ENCODE measurements around the gene SH3PXD2A. TPM values are rescaled to one million over a fixed set of nuclear protein-coding genes. Genes with fewer than 3 reads are reported as not detected.

SH3PXD2A gene
- total and polyA plus RNA-seq, 3 experiments from 2014 or later: 0.48 to 8.0 (median 7.7) TPM

DNA sequence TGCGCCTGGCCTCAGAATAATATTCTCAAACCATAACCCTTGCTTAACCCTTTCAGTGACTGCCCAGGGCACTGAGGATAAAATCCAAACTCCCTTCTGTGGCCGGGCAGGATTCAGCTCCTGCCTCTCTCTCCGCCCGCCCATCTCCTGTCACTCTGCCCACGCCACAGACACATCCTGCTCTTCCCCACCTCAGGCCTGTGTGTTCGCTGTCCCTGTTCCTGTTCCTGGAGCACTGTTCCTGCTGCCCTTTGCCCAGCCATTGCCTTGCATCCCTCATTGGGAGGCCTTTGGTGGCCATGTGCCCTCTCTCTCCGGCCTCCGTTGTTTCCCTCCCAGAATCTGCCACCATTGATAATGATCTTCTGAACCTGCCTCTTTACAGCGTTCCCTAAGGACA is 108.8 kb downstream of the SH3PXD2A start:
- ChIA-PET CTCF (no interaction called here), POLR2A (no interaction called here)
- H3K27ac Mint-ChIP-seq: peak overlapping the region in 2 of 8 donors; percentile 64 to 73
- no peaks in the 10 kb centered on the region for H3K36me3 Mint-ChIP-seq
- no peak for DNase-seq
- peaks cover 0 to 4% (median 0%) of the 10 kb centered on the region in 5 donors for H3K9me3 Mint-ChIP-seq
- Histone ChIP-seq H3K36me3 (ENCODE audit: insufficient read depth, low read length) (no peaks in the 10 kb centered on the region), H3K4me3 (ENCODE audit: low read length) (no peak overlapping the region), H3K4me1 (ENCODE audit: insufficient read depth, low read length) (peaks cover 9% of the 10 kb centered on the region), H3K27me3 (ENCODE audit: insufficient read depth, low read length, poor library complexity, severe bottlenecking) (no peaks in the 10 kb centered on the region), H3K27ac (ENCODE audit: low read depth, low read length) (no peak overlapping the region), H3K9me3 (ENCODE audit: low read length) (no peaks in the 10 kb centered on the region)
- H3K27me3 Mint-ChIP-seq: peaks cover 0 to 11% of the 10 kb centered on the region in 2 donors
- peaks cover 17 to 29% (median 27%) of the 10 kb centered on the region in 3 donors for H3K4me1 Mint-ChIP-seq
- no peak overlapping the region for H3K4me3 Mint-ChIP-seq

DNA sequence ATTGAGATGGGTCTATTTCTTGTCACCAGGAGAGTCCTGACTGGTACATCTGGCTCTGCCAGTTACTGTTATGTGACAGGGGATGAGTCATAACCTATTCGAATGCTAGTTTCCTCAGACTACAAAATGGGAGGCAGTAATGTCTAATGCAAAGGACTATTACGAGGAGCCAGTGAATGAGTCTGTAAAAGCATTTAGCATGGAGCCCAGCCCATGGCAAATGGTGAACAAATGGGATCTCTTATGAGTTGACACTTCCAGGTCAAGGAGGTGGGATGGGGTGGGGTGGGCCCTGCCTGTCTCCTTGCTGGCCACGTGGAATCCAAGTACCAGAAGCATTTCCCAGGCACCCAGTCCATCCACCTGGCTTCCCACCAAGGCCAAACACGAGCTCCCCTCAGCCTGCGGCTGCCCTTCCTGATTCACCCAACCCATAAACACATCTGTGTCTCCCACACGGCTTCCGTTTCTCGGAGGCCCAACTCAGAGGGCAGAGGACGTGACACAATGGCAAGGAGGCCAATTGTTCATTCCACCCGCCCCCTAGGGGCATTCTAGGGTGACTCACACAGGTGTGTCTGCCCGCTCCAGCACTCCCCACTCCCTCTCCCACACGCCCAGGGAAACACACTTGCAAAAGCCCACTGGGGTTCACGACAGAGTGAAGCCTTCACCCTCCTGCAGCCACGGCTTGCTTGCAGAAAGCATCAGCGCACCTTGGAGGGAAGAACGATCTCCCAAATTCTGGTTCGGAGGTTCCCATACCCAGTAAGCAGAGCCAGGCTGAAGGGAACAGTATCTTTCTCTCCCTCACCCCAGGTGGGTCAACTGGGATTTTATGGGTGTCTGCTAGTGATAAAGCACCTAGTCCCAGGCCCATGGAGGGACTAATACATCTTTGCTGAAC is 109.8 kb downstream of the SH3PXD2A start:
- no peaks in the 10 kb centered on the region for H3K36me3 Mint-ChIP-seq
- Histone ChIP-seq H3K4me3 (ENCODE audit: low read length) (no peak overlapping the region), H3K27me3 (ENCODE audit: insufficient read depth, low read length, poor library complexity, severe bottlenecking) (no peaks in the 10 kb centered on the region), H3K4me1 (ENCODE audit: insufficient read depth, low read length) (peaks cover 9% of the 10 kb centered on the region), H3K36me3 (ENCODE audit: insufficient read depth, low read length) (no peaks in the 10 kb centered on the region), H3K9me3 (ENCODE audit: low read length) (no peaks in the 10 kb centered on the region), H3K27ac (ENCODE audit: low read depth, low read length) (no peak overlapping the region)
- peaks cover 0 to 3% (median 0%) of the 10 kb centered on the region in 5 donors for H3K9me3 Mint-ChIP-seq
- peak overlapping the region in 2 of 8 donors; percentile 70 to 90 for H3K27ac Mint-ChIP-seq
- H3K4me1 Mint-ChIP-seq: peaks cover 17 to 29% (median 27%) of the 10 kb centered on the region in 3 donors
- CTCF ChIA-PET: no interaction called here
- H3K4me3 Mint-ChIP-seq: peak overlapping the region in 1 of 7 donors; percentile 34
- POLR2A ChIA-PET: no interaction called here
- peak in 1 of 5 donors; percentile 52 for DNase-seq
- H3K27me3 Mint-ChIP-seq: peaks cover 0 to 11% of the 10 kb centered on the region in 2 donors

DNA sequence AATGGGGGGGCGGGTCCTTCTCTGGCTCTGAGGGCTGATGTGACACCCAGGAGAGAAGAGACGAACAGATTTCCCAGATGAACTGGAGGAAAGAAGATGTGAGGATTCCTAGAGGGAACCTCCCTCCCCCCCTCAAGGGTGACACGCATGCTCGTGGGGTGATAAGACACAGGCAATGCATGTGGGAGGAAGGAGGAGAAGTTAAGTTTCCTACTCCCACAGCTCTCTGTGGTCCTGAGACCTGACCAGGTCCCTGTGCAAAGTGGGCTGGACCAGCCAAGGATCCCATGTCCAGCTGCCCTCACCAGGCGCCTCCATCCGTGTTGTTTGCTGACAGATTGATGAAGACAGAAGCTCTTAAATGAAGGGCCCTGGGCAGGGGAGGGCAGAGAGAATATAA is 112.6 kb downstream of the SH3PXD2A start:
- Histone ChIP-seq H3K9me3 (ENCODE audit: low read length) (no peaks in the 10 kb centered on the region), H3K4me3 (ENCODE audit: low read length) (no peak overlapping the region), H3K27me3 (ENCODE audit: insufficient read depth, low read length, poor library complexity, severe bottlenecking) (no peaks in the 10 kb centered on the region), H3K36me3 (ENCODE audit: insufficient read depth, low read length) (no peaks in the 10 kb centered on the region), H3K27ac (ENCODE audit: low read depth, low read length) (no peak overlapping the region), H3K4me1 (ENCODE audit: insufficient read depth, low read length) (peaks cover 1% of the 10 kb centered on the region)
- Mint-ChIP-seq H3K4me3 (no peak overlapping the region), H3K27me3 (peaks cover 0 to 5% of the 10 kb centered on the region in 2 donors), H3K4me1 (peaks cover 10 to 19% (median 19%) of the 10 kb centered on the region in 3 donors), H3K9me3 (no peaks in the 10 kb centered on the region), H3K27ac (peak overlapping the region in 1 of 8 donors; percentile 33), H3K36me3 (no peaks in the 10 kb centered on the region)
- ChIA-PET CTCF (no interaction called here), POLR2A (no interaction called here)
- DNase-seq: no peak

DNA sequence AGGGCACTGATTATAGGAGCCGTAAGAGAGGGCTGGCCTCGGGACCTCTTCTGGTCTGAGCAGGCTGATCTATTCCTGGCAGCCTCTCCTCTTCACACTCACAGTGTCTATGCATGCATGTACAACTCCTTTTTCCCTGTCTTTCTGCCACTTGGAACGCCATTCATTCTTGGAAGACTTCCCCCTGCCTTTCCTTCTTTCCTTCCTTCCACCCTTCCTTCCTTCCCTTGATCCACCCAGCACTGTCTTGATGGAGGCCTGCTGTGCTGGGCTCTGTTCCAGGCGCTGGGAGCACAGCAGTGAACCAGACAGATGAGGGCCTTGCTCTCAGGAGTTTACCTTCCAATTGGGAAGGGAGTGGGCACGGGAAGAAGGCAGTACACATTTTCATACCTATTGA is 114.8 kb downstream of the SH3PXD2A start:
- H3K4me3 ChIP-seq (ENCODE audit: low read length): no peak overlapping the region
- H3K27ac ChIP-seq (ENCODE audit: low read depth, low read length): no peak overlapping the region
- DNase-seq: no peak
- peaks cover 1 to 2% (median 2%) of the 10 kb centered on the region in 3 donors for H3K4me1 Mint-ChIP-seq
- peak overlapping the region in 2 of 8 donors; percentile 37 to 74 for H3K27ac Mint-ChIP-seq
- H3K27me3 Mint-ChIP-seq: no peaks in the 10 kb centered on the region
- CTCF ChIA-PET: no interaction called here
- H3K36me3 Mint-ChIP-seq: no peaks in the 10 kb centered on the region
- H3K4me1 ChIP-seq (ENCODE audit: insufficient read depth, low read length): no peaks in the 10 kb centered on the region
- no peaks in the 10 kb centered on the region for H3K36me3 ChIP-seq (ENCODE audit: insufficient read depth, low read length)
- no peaks in the 10 kb centered on the region for H3K9me3 Mint-ChIP-seq
- no peaks in the 10 kb centered on the region for H3K27me3 ChIP-seq (ENCODE audit: insufficient read depth, low read length, poor library complexity, severe bottlenecking)
- H3K9me3 ChIP-seq (ENCODE audit: low read length): no peaks in the 10 kb centered on the region
- no peak overlapping the region for H3K4me3 Mint-ChIP-seq
- POLR2A ChIA-PET: no interaction called here

DNA sequence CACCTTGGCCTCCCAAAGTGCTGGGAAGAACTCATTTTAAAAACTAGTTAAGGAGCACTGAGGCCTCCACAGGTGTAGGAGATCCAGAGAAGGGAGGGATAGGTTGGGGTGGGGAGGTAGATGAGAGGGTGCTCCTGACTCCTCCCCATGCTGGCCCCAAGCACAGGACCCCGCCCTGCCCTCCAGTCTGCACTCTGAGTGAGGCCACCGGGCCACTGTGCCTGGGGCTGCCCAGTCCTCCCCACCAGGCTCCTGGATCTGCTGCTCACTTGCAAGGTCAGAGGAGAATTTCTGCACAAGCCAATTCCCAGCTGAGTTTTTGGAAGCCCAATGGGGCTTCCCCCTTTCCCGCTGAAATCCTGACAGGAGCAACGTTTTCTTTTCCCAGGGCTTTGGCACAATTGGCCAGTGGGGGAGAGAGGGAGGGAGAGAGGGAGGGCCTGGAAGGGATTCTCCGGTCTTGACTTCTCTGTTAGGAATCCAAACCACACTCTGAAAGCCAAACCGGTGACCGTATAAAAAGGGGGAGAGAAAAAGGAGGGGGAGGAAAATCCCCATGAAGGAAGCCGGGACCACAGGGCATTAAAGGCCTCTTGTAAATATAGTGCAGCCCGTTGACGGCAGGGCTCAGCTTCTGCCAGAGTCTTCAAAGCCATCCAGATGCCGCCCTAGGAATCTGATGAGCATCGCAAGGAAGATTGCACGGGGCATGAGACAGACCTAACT is 116.2 kb downstream of the SH3PXD2A start:
- ChIA-PET POLR2A (no interaction called here), CTCF (no interaction called here)
- Histone ChIP-seq H3K4me1 (ENCODE audit: insufficient read depth, low read length) (no peaks in the 10 kb centered on the region), H3K27ac (ENCODE audit: low read depth, low read length) (no peak overlapping the region), H3K4me3 (ENCODE audit: low read length) (no peak overlapping the region), H3K27me3 (ENCODE audit: insufficient read depth, low read length, poor library complexity, severe bottlenecking) (no peaks in the 10 kb centered on the region), H3K36me3 (ENCODE audit: insufficient read depth, low read length) (no peaks in the 10 kb centered on the region), H3K9me3 (ENCODE audit: low read length) (no peaks in the 10 kb centered on the region)
- Mint-ChIP-seq H3K4me3 (no peak overlapping the region), H3K4me1 (no peaks in the 10 kb centered on the region), H3K36me3 (no peaks in the 10 kb centered on the region), H3K9me3 (no peaks in the 10 kb centered on the region), H3K27me3 (peaks cover 0 to 3% of the 10 kb centered on the region in 2 donors), H3K27ac (no peak overlapping the region)
- DNase-seq: no peak

DNA sequence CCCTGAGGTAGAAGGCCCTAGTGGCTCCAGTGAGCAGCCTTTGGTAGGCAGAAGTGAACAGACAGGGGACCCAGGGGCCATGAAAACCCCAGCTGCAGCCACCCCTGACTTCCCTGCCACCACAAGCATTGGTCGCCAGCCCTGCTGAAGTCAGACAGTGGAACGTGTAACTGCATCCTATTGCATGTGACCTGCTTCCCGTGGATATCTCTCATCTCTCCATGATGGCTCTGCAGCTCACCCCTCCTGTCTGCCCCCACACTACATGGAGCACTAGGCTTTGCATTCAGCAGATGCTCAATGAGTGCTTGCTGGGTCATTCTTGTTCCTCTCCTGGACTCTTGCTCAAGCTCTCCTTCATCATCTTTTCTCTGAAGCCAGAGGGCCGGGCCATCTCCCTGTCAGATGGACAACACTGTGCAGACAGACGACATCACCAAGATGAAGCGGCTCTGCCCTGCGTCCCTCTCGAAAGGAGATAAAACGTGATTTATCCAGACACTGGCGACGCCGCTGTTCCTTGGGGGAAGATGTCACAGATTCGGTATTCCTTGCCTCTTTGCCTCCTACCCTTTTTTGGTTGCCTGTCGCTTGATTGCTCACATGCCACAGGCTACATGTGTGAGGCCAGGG is 117.5 kb downstream of the SH3PXD2A start:
- Histone ChIP-seq H3K27me3 (ENCODE audit: insufficient read depth, low read length, poor library complexity, severe bottlenecking) (no peaks in the 10 kb centered on the region), H3K36me3 (ENCODE audit: insufficient read depth, low read length) (no peaks in the 10 kb centered on the region), H3K4me3 (ENCODE audit: low read length) (no peak overlapping the region), H3K4me1 (ENCODE audit: insufficient read depth, low read length) (no peaks in the 10 kb centered on the region), H3K27ac (ENCODE audit: low read depth, low read length) (no peak overlapping the region), H3K9me3 (ENCODE audit: low read length) (no peaks in the 10 kb centered on the region)
- DNase-seq: no peak
- Mint-ChIP-seq H3K27me3 (peaks cover 0 to 3% of the 10 kb centered on the region in 2 donors), H3K9me3 (no peaks in the 10 kb centered on the region), H3K4me1 (no peaks in the 10 kb centered on the region), H3K27ac (no peak overlapping the region), H3K4me3 (no peak overlapping the region), H3K36me3 (no peaks in the 10 kb centered on the region)
- ChIA-PET CTCF (no interaction called here), POLR2A (no interaction called here)

DNA sequence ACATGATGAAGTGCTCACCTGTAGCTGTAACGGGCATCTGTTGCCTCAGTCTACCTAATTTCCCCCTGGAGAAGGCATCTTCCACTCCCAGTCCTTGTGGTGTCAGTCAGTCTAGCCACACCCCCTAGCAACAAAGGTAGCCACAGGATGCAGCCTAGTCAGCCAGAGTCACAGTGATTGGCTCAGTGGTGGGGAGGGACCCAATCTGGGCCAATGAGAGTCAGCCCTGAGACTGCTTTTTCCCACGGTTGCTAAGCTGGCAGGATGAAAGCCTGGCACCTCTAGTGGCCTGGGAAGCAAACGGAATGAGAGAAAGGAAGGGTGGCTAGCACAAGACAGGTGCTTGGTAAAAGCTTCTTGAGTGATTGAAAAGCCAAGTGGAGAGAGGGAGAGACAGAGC is 118.6 kb downstream of the SH3PXD2A start:
- Mint-ChIP-seq H3K36me3 (no peaks in the 10 kb centered on the region), H3K27me3 (peaks cover 0 to 3% of the 10 kb centered on the region in 2 donors), H3K9me3 (no peaks in the 10 kb centered on the region), H3K4me3 (no peak overlapping the region), H3K27ac (no peak overlapping the region), H3K4me1 (no peaks in the 10 kb centered on the region)
- ChIA-PET CTCF (interaction anchor here (1.3 kb wide), 1 partner anchor 23 kb away, joined by 4 read pairs; no protein-coding TSS in a partner anchor), POLR2A (no interaction called here)
- Histone ChIP-seq H3K9me3 (ENCODE audit: low read length) (no peaks in the 10 kb centered on the region), H3K27me3 (ENCODE audit: insufficient read depth, low read length, poor library complexity, severe bottlenecking) (no peaks in the 10 kb centered on the region), H3K36me3 (ENCODE audit: insufficient read depth, low read length) (no peaks in the 10 kb centered on the region), H3K4me3 (ENCODE audit: low read length) (no peak overlapping the region), H3K4me1 (ENCODE audit: insufficient read depth, low read length) (no peaks in the 10 kb centered on the region), H3K27ac (ENCODE audit: low read depth, low read length) (no peak overlapping the region)
- no peak for DNase-seq

DNA sequence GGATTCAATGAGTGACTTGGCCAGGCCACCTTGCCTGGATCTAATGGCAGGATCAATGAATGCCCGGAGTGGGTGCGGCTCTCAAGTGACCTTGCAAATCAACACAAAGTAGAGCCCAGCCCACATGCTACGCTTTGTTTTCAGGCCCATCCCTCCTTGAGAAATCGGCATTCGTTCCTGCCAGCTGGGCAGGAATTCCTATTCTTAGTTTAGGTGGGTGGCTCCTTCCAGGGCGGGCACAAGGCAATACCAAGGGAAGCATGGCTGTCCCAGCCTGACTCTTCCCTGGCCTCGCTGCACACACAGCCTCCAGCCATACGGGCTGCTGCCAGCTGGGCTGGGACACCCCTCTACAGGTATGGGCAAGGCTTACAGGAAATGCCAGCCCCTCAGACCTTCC is 119.3 kb downstream of the SH3PXD2A start:
- no peaks in the 10 kb centered on the region for H3K4me1 Mint-ChIP-seq
- peak overlapping the region in 1 of 8 donors; percentile 33 for H3K27ac Mint-ChIP-seq
- CTCF ChIA-PET: interaction anchor here (1.1 to 1.3 kb wide), 2 partner anchors 22 to 23 kb away, joined by 4 read pairs; no protein-coding TSS in a partner anchor
- Histone ChIP-seq H3K27ac (ENCODE audit: low read depth, low read length) (no peak overlapping the region), H3K4me3 (ENCODE audit: low read length) (no peak overlapping the region), H3K4me1 (ENCODE audit: insufficient read depth, low read length) (no peaks in the 10 kb centered on the region), H3K27me3 (ENCODE audit: insufficient read depth, low read length, poor library complexity, severe bottlenecking) (no peaks in the 10 kb centered on the region), H3K36me3 (ENCODE audit: insufficient read depth, low read length) (no peaks in the 10 kb centered on the region), H3K9me3 (ENCODE audit: low read length) (no peaks in the 10 kb centered on the region)
- H3K9me3 Mint-ChIP-seq: no peaks in the 10 kb centered on the region
- DNase-seq: no peak
- H3K4me3 Mint-ChIP-seq: no peak overlapping the region
- peaks cover 0 to 3% of the 10 kb centered on the region in 2 donors for H3K27me3 Mint-ChIP-seq
- no peaks in the 10 kb centered on the region for H3K36me3 Mint-ChIP-seq
- POLR2A ChIA-PET: no interaction called here

All from CD8-positive, alpha-beta memory T cell (primary cell).